Ishikawa (cell line): ENCODE data around the gene PPP1R26.

Experiments used
- CEBPB ChIP-seq: IDR thresholded peaks from 2 replicates; pipeline ENCODE4 v1.6.1; 2012
- CREB1 ChIP-seq: IDR thresholded peaks from 2 replicates; pipeline ENCODE4 v1.6.1; 2012; ENCODE audit warnings: low read depth
- EP300 ChIP-seq: IDR thresholded peaks from 2 replicates; pipeline ENCODE4 v1.6.1; 2012; ENCODE audit warnings: borderline replicate concordance
- FOXM1 ChIP-seq: IDR thresholded peaks from 2 replicates; pipeline ENCODE4 v1.6.1; 2012; ENCODE audit warnings: low read depth, borderline replicate concordance
- MAX ChIP-seq: IDR thresholded peaks from 2 replicates; pipeline ENCODE4 v1.6.1; 2012
- NFIC ChIP-seq: IDR thresholded peaks from 2 replicates; pipeline ENCODE4 v1.6.1; 2012
- RAD21 ChIP-seq: IDR thresholded peaks from 2 replicates; pipeline ENCODE4 v1.6.1; 2012; ENCODE audit warnings: low read depth
- REST ChIP-seq: IDR thresholded peaks from 2 replicates; pipeline ENCODE4 v1.6.1; 2012; ENCODE audit warnings: low read depth, mild to moderate bottlenecking
- TAF1 ChIP-seq: IDR thresholded peaks from 2 replicates; pipeline ENCODE4 v1.6.1; 2012; ENCODE audit warnings: low read depth, mild to moderate bottlenecking
- USF1 ChIP-seq: IDR thresholded peaks from 2 replicates; pipeline ENCODE4 v1.6.1; 2012
- YY1 ChIP-seq: IDR thresholded peaks from 2 replicates; pipeline ENCODE4 v1.6.1; 2012; ENCODE audit warnings: low read depth
- ZBTB7A ChIP-seq: IDR thresholded peaks from 2 replicates; pipeline ENCODE4 v1.6.1; 2012; ENCODE audit warnings: low read depth

GRCh38 chr9:135485832-135486231 is 6.2 kb downstream of the PPP1R26 start:
- TF ChIP-seq NFIC (no peak), RAD21 (no peak), EP300 (no peak), YY1 (no peak), MAX (no peak), USF1 (no peak), CEBPB (no peak), TAF1 (no peak), CREB1 (no peak), FOXM1 (no peak), ZBTB7A (no peak), REST (no peak)
